Ascending aorta (tissue), 2 donors: ENCODE measurements around the gene GOLGA6C. TPM values are rescaled to one million over a fixed set of nuclear protein-coding genes. Genes with fewer than 3 reads are reported as not detected.
"Not testable (repeated sequence)": the region's sequence is repeated elsewhere in the genome, so short reads cannot be mapped to it uniquely, and the experiment has no call there.

Experiments
- DNase-seq, 2 donors: peaks; one replicate each; pipeline ENCODE4 v3.0.0-alpha.2; 2019; ENCODE audit warnings: low spot score in 2 of 2
- H3K27ac ChIP-seq, 2 donors: fragments of 200-600 bp; sonication (generic); one replicate each; pipeline ENCODE4 v1.5.1; 2016 to 2017; ENCODE audit warnings: mild to moderate bottlenecking in 1 of 2
- H3K27me3 ChIP-seq: fragments of 200-600 bp; sonication (generic); one replicate; pipeline ENCODE4 v1.5.1; 2017
- H3K36me3 ChIP-seq, 2 donors: fragments of 200-600 bp; sonication (generic); one replicate each; pipeline ENCODE4 v1.5.1; 2016
- H3K4me1 ChIP-seq, 2 donors: fragments of 200-600 bp; sonication (generic); one replicate each; pipeline ENCODE4 v1.5.1; 2016 to 2017; ENCODE audit warnings: mild to moderate bottlenecking in 1 of 2
- H3K4me3 ChIP-seq, 2 donors: fragments of 200-600 bp; sonication (generic); one replicate each; pipeline ENCODE4 v1.5.1; 2016 to 2017; ENCODE audit warnings: mild to moderate bottlenecking in 1 of 2
- H3K9me3 ChIP-seq, 2 donors: fragments of 200-600 bp; sonication (generic); one replicate each; pipeline ENCODE4 v1.5.1; 2016
- CTCF ChIP-seq, 3 experiments: fragments of 200-600 bp in 2 of 3; fragments of 450-650 bp in 1 of 3; sonication (generic) in 2 of 3; IDR thresholded peaks; one replicate each; pipeline ENCODE4 v1.5.1; 2016 to 2019; ENCODE audit warnings: antibody characterized with exemption in 3 of 3, mild to moderate bottlenecking in 1 of 3, moderate library complexity in 1 of 3
- intact Hi-C: fragments of 100-400 bp; cut with DNase I; formaldehyde crosslinking; loops from one replicate; pipeline ENCODE4 v1.15.1; 2023
- total RNA-seq: library from RNA; depleted of rRNA; stranded (reverse); fragments of >200 nt; gene quantifications from one replicate; pipeline ENCODE4 v1.1.0, GENCODE V29; 2016

The GOLGA6C gene
- total RNA-seq, 1 donor from 2014 or later, result not detected

GRCh38 chr15:75217012-75217411 is 41.1 kb upstream of the GOLGA6C start:
- H3K9me3 ChIP-seq, result no peaks in the 10 kb centered on the region
- no peaks in the 10 kb centered on the region for H3K4me1 ChIP-seq
- H3K36me3 ChIP-seq, result peaks cover 17 to 19% of the 10 kb centered on the region in 2 donors
- no peak overlapping the region for H3K4me3 ChIP-seq
- no peak for TF ChIP-seq CTCF (IDR thresholded peaks at IDR 0.05)
- no peaks in the 10 kb centered on the region for H3K27me3 ChIP-seq
- intact Hi-C loops, result no loop called here
- no peak overlapping the region for H3K27ac ChIP-seq
- no peak for DNase-seq

GRCh38 chr15:75217574-75217973 is 40.6 kb upstream of the GOLGA6C start:
- H3K4me1 ChIP-seq, H3K9me3 ChIP-seq, DNase-seq, H3K4me3 ChIP-seq, intact Hi-C loops, H3K27ac ChIP-seq, H3K27me3 ChIP-seq: not testable (repeated sequence)
- H3K36me3 ChIP-seq, result peaks cover 13 to 14% of the 10 kb centered on the region in 2 donors

- not testable (repeated sequence) for H3K36me3 ChIP-seq
These were observed 38.6 kb upstream of the GOLGA6C start for GRCh38 chr15:75219507-75219929.

GRCh38 chr15:75223688-75224087 is 34.4 kb upstream of the GOLGA6C start:
- intact Hi-C loops, result loop anchor here (10.0 kb wide), 1 partner anchor 81 kb away; no protein-coding TSS in a partner anchor
- no peak for DNase-seq
- no peaks in the 10 kb centered on the region for H3K4me1 ChIP-seq
- H3K9me3 ChIP-seq, result no peaks in the 10 kb centered on the region
- peaks cover 0 to 5% of the 10 kb centered on the region in 2 donors for H3K36me3 ChIP-seq
- H3K27ac ChIP-seq, result no peak overlapping the region
- TF ChIP-seq CTCF (IDR thresholded peaks at IDR 0.05), result no peak
- H3K27me3 ChIP-seq, result no peaks in the 10 kb centered on the region
- no peak overlapping the region for H3K4me3 ChIP-seq

More at GRCh38 chr15:75219507-75219929, 38.6 kb upstream of the GOLGA6C start:
- H3K4me1 ChIP-seq, DNase-seq, H3K9me3 ChIP-seq, H3K27ac ChIP-seq, H3K27me3 ChIP-seq, H3K4me3 ChIP-seq, intact Hi-C loops: not testable (repeated sequence)

GRCh38 chr15:75224281-75224680 is 33.9 kb upstream of the GOLGA6C start:
- Histone ChIP-seq H3K4me1 (no peaks in the 10 kb centered on the region), H3K36me3 (peaks cover 0 to 5% of the 10 kb centered on the region in 2 donors), H3K9me3 (no peaks in the 10 kb centered on the region), H3K27me3 (no peaks in the 10 kb centered on the region), H3K4me3 (no peak overlapping the region), H3K27ac (no peak overlapping the region)
- intact Hi-C loops, result loop anchor here (10.0 kb wide), 1 partner anchor 81 kb away; no protein-coding TSS in a partner anchor
- DNase-seq, result no peak
- TF ChIP-seq CTCF (IDR thresholded peaks at IDR 0.05), result no peak

- H3K27me3 ChIP-seq, H3K27ac ChIP-seq, H3K36me3 ChIP-seq, H3K9me3 ChIP-seq, H3K4me1 ChIP-seq, H3K4me3 ChIP-seq, DNase-seq: not testable (repeated sequence)
- intact Hi-C loops, result loop anchor here (10.0 kb wide), 1 partner anchor 80 kb away; no protein-coding TSS in a partner anchor
These were observed 32.9 kb upstream of the GOLGA6C start for GRCh38 chr15:75225102-75225836.

- intact Hi-C loops, result loop anchor here (10.0 kb wide), 1 partner anchor 79 kb away; no protein-coding TSS in a partner anchor
- no peaks in the 10 kb centered on the region for H3K9me3 ChIP-seq
- H3K36me3 ChIP-seq, result no peaks in the 10 kb centered on the region
- H3K4me3 ChIP-seq, result no peak overlapping the region
- H3K4me1 ChIP-seq, result no peaks in the 10 kb centered on the region
- no peak overlapping the region for H3K27ac ChIP-seq
- no peak for TF ChIP-seq CTCF (IDR thresholded peaks at IDR 0.05)
- no peaks in the 10 kb centered on the region for H3K27me3 ChIP-seq
- DNase-seq, result no peak
These were observed 32.0 kb upstream of the GOLGA6C start for GRCh38 chr15:75225951-75226732.

- DNase-seq, H3K4me1 ChIP-seq, H3K27me3 ChIP-seq, H3K27ac ChIP-seq, H3K4me3 ChIP-seq, H3K9me3 ChIP-seq, H3K36me3 ChIP-seq: not testable (repeated sequence)
- intact Hi-C loops, result loop anchor here (10.0 kb wide), 1 partner anchor 78 kb away; no protein-coding TSS in a partner anchor
These were observed 31.0 kb upstream of the GOLGA6C start for GRCh38 chr15:75227112-75227511.
